Measurements from ENCODE around the gene ZDHHC11B. TPM values are rescaled to one million over a fixed set of nuclear protein-coding genes. Genes with fewer than 3 reads are reported as not detected.
"Not testable (repeated sequence)": the region's sequence is repeated elsewhere in the genome, so short reads cannot be mapped to it uniquely, and the experiment has no call there.

The ZDHHC11B gene
- total and polyA plus RNA-seq, 2 donors, result 0.71 to 2.2 TPM

DNA sequence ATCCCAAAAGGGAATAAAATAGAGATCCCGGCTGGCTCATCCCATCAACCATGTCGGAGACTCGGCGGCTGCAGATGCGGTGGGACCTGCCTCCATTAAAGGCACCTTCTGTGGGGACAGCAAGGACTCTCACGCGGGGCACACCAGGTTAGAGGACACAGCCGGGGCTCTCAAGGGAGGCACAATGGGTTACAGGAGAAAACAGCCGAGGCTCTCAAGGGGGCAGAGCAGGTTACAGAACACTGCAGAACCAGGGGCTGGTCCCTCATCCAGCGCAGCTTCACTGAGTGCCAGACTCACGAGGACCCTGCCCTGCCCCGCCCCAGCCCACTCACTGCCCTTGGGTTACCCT lies 98.4 kb downstream of the ZDHHC11B start:
- not testable (repeated sequence) for H3K27me3 ChIP-seq (ENCODE audit: control insufficient read depth in 2 of 2, insufficient read depth in 1 of 2, low read length in 1 of 2); H3K27ac ChIP-seq (ENCODE audit: low read depth in 1 of 2, low read length in 1 of 2); H3K4me1 ChIP-seq (ENCODE audit: control insufficient read depth in 2 of 2, insufficient read depth in 2 of 2, low read length in 2 of 2); H3K4me3 ChIP-seq (ENCODE audit: low read length in 2 of 2); H3K36me3 ChIP-seq (ENCODE audit: control insufficient read depth in 2 of 2, insufficient read depth in 2 of 2, low read length in 1 of 2); DNase-seq (ENCODE audit: low read depth in 6 of 9, low spot score in 9 of 9); H3K9me3 ChIP-seq (ENCODE audit: control insufficient read depth in 2 of 2, insufficient read depth in 1 of 2, low read length in 1 of 2)
- 93% methylated on average over 12 of the region's 12 CpGs for WGBS

DNA sequence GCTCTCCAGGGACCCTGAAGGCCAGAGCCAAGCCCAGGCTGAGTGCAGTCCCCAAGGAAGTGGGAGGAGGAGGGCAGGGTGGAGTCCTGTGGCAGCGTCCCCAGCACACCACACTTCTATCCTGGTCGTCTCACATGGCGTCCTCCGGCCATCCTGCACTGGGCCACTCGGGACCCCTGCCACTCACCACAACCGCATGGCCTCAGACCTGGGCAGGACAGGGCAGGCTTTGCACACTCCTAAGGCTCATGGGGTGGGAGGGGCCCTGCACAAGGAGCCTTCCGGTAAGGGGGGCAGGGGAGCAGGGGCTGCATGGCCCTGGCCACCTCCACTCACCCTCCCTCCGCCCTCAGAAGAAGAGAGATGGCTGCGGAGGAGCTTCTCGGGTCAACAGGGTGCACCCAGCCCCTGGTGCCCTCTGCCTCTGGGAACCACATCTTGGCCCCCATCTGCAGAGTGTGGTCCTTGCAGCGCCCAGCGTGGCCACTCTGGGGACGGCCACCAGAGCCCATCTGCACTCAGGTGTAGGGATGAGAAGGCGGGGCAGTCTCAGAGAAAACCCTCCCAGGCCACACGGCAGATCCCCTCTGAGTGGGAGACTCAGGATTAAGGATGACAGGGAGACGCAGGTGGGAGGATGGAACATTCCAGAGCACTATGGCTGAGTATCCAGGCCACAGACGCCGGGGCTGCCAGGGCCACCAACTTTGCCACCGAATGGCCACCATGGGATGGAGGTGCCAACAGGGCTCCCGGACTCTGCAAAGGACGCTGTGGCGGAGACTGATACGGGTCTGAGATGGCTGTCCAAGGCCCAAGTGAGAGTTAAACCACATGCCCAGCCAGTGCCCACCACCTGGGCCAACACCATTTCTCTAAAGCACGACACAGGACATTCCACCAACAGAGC lies 99.0 kb downstream of the ZDHHC11B start:
- no peaks in the 10 kb centered on the region for H3K27me3 ChIP-seq (ENCODE audit: control insufficient read depth in 2 of 2, insufficient read depth in 1 of 2, low read length in 1 of 2)
- H3K9me3 ChIP-seq (ENCODE audit: control insufficient read depth in 2 of 2, insufficient read depth in 1 of 2, low read length in 1 of 2), result no peaks in the 10 kb centered on the region
- H3K36me3 ChIP-seq (ENCODE audit: control insufficient read depth in 2 of 2, insufficient read depth in 2 of 2, low read length in 1 of 2), result no peaks in the 10 kb centered on the region
- 88% methylated on average over 24 of the region's 24 CpGs for WGBS
- DNase-seq (ENCODE audit: low read depth in 6 of 9, low spot score in 9 of 9), result no peak
- H3K4me3 ChIP-seq (ENCODE audit: low read length in 2 of 2), result no peak overlapping the region
- no peaks in the 10 kb centered on the region for H3K4me1 ChIP-seq (ENCODE audit: control insufficient read depth in 2 of 2, insufficient read depth in 2 of 2, low read length in 2 of 2)
- no peak overlapping the region for H3K27ac ChIP-seq (ENCODE audit: low read depth in 1 of 2, low read length in 1 of 2)

DNA sequence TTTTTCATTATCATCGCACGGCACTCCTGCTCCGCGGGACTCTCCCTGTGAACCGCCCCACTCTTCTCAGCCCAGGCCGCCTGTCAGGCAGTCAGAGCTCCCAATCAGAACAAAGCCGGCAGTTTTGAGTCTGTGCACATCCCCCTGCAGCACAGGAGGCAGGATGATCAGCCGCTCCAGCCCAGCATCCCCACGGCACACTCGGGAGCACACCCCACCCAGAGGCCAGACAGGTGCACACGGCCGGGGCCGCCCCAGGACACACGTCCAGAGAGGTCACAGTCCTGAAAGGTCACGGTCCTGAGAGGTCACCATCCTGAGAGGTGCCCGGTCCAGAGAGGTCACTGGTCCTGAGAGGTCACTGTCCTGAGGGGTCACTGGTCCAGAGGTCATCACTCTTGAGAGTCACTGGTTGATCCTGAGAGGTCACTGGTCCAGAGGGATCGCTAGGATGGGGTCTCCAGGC lies 99.7 kb downstream of the ZDHHC11B start:
- H3K9me3 ChIP-seq (ENCODE audit: control insufficient read depth in 2 of 2, insufficient read depth in 1 of 2, low read length in 1 of 2), result no peaks in the 10 kb centered on the region
- no peak for DNase-seq (ENCODE audit: low read depth in 6 of 9, low spot score in 9 of 9)
- H3K27ac ChIP-seq (ENCODE audit: low read depth in 1 of 2, low read length in 1 of 2), result no peak overlapping the region
- no peaks in the 10 kb centered on the region for H3K27me3 ChIP-seq (ENCODE audit: control insufficient read depth in 2 of 2, insufficient read depth in 1 of 2, low read length in 1 of 2)
- no peaks in the 10 kb centered on the region for H3K4me1 ChIP-seq (ENCODE audit: control insufficient read depth in 2 of 2, insufficient read depth in 2 of 2, low read length in 2 of 2)
- 85% methylated on average over 17 of the region's 17 CpGs for WGBS
- no peaks in the 10 kb centered on the region for H3K36me3 ChIP-seq (ENCODE audit: control insufficient read depth in 2 of 2, insufficient read depth in 2 of 2, low read length in 1 of 2)
- H3K4me3 ChIP-seq (ENCODE audit: low read length in 2 of 2), result no peak overlapping the region

DNA sequence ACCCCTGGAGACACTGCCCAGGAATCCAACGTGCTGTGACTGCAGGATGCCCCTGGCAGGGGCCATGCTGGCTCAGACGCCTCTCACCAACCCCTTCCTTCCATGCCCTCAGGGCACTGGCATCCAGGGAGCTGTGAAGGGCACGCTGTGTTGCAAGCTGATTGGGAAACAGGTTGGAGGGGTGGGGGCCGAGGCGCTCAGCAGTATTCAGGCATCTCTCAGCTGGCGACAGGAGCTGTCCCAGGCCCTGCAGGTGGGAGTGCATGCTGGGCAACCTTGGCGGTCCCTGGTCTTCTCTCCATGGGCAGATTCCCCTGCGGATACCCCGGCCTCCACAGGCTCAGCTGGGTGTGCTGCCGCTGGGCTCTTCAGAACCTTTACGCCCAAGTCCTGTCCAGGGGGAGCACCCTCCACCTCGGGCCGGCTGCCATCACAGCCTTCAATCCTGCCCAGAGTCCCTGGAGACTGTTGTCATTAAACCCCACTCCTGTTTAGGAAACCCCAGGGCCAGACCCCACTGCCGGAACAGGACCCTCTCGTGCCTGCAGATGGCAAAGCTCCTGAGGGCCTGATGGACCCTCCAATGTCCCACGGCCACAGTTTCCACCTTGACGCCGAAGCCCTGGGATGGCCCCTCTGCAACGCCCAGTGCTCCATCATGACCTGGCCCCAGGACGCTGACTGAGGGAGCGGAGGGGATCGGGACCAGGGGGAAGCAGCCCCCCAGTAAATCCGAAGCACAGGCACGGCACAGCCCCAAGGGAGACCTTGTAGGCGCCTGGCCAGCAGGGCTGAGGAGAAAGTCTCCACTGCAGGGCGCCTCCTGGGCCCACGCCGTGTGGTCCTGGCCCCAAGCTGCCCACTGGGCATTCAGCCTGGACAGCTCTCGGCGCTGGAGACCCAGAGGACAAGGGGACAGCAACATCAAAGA lies 100.7 kb downstream of the ZDHHC11B start:
- Histone ChIP-seq H3K4me3 (ENCODE audit: low read length in 2 of 2) (no peak overlapping the region), H3K36me3 (ENCODE audit: control insufficient read depth in 2 of 2, insufficient read depth in 2 of 2, low read length in 1 of 2) (no peaks in the 10 kb centered on the region), H3K27me3 (ENCODE audit: control insufficient read depth in 2 of 2, insufficient read depth in 1 of 2, low read length in 1 of 2) (no peaks in the 10 kb centered on the region), H3K9me3 (ENCODE audit: control insufficient read depth in 2 of 2, insufficient read depth in 1 of 2, low read length in 1 of 2) (no peaks in the 10 kb centered on the region), H3K27ac (ENCODE audit: low read depth in 1 of 2, low read length in 1 of 2) (no peak overlapping the region), H3K4me1 (ENCODE audit: control insufficient read depth in 2 of 2, insufficient read depth in 2 of 2, low read length in 2 of 2) (no peaks in the 10 kb centered on the region)
- WGBS, result 87% methylated on average over 30 of the region's 30 CpGs
- DNase-seq (ENCODE audit: low read depth in 6 of 9, low spot score in 9 of 9), result no peak

DNA sequence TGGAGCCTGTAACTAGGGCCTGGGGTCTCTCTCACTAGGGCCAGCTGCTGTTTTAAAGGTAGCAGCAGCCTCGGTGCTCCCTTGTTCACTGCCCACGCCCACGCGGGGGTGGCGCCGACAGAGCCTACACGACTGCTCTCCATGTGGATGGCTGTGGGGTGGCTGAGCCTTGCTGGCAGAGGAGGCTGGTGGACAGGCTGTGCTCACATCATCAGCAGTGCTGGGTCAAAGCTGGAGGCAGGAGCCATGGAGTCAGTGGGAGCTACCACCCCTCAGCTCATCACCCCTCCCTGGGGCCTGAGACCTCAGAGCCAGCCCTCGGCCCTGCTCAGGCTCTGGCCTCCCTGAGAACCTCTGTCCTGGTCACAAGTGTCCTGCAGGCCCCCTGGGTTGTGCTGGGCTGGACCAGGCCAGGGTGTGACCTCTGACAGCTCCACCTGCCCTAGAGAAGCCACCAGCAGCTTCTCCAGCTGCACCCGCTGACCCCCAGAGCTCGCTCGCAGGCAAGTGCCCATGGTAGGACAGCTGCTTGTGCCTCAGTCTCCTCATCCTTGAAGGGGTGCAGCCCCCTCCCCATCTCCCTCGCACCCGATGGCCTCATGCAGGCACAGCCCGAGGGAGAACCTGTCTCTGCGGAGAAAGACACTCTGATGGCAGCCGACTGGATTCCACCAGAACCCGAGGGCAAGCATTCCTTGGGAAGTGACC lies 101.7 kb downstream of the ZDHHC11B start:
- H3K4me1 ChIP-seq (ENCODE audit: control insufficient read depth in 2 of 2, insufficient read depth in 2 of 2, low read length in 2 of 2); H3K36me3 ChIP-seq (ENCODE audit: control insufficient read depth in 2 of 2, insufficient read depth in 2 of 2, low read length in 1 of 2); H3K27me3 ChIP-seq (ENCODE audit: control insufficient read depth in 2 of 2, insufficient read depth in 1 of 2, low read length in 1 of 2); DNase-seq (ENCODE audit: low read depth in 6 of 9, low spot score in 9 of 9); H3K27ac ChIP-seq (ENCODE audit: low read depth in 1 of 2, low read length in 1 of 2); H3K4me3 ChIP-seq (ENCODE audit: low read length in 2 of 2); H3K9me3 ChIP-seq (ENCODE audit: control insufficient read depth in 2 of 2, insufficient read depth in 1 of 2, low read length in 1 of 2): not testable (repeated sequence)
- WGBS, result 92% methylated on average over 17 of the region's 17 CpGs

DNA sequence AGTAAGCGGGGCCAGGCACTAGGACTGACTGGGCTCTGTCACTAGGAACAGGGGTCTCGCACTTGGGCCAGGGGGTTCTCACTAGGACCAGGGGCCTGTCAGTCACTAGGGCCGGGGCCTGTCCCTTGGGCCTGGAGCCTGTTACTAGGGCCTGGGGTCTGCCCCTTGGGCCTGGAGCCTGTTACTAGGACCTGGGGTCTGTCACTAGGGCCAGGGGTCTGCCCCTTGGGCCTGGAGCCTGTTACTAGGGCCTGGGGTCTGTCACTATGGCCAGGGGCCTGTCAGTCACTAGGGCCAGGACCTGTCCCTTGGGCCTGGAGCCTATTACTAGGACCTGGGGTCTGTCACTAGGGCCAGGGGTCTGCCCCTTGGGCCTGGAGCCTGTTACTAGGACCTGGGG lies 102.3 kb downstream of the ZDHHC11B start:
- not testable (repeated sequence) for H3K4me1 ChIP-seq (ENCODE audit: control insufficient read depth in 2 of 2, insufficient read depth in 2 of 2, low read length in 2 of 2); DNase-seq (ENCODE audit: low read depth in 6 of 9, low spot score in 9 of 9); H3K27me3 ChIP-seq (ENCODE audit: control insufficient read depth in 2 of 2, insufficient read depth in 1 of 2, low read length in 1 of 2); H3K4me3 ChIP-seq (ENCODE audit: low read length in 2 of 2); H3K9me3 ChIP-seq (ENCODE audit: control insufficient read depth in 2 of 2, insufficient read depth in 1 of 2, low read length in 1 of 2); H3K36me3 ChIP-seq (ENCODE audit: control insufficient read depth in 2 of 2, insufficient read depth in 2 of 2, low read length in 1 of 2); H3K27ac ChIP-seq (ENCODE audit: low read depth in 1 of 2, low read length in 1 of 2)
- WGBS, result 92% methylated on average over 2 of the region's 3 CpGs

DNA sequence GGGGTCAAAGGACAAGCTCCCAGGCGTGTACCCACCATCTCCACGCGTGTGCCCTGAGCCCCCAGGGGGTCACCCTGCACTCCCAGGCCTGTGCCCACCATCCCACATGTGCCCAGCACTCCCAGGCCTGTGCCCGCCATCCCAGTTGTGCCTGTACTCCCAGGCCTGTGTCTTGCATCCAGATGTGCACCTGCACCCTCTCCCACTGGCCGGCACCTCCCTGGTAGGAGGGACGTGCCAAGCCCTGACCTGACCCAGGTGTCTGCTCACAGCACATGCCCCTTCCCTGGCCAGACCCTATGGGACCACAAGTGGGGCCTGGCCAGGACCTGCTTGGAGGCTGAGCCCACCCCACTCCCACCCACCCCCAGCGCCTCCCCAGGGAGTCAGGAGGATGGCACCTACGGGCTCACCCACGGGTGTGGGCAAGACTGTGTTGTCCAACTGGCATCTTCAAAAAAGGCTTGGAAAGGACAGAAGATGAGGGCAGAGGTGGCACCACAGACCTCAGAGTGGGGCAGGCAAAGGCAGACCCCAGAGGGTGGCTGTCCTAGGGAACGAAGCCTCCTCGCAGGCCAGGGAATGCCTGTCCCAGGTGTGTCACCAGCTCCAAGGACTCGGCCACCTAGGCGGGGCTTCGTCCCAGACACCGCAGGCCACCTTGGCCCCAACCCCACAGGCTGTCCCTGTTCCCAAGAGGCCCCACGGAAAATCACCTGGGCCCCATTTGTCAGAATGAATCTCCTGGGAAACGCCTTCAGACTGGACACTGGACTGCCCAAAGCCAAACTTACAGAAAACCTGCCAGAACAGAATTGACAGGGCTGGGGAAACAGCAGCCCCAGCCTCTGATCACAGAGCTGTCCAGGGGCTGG lies 103.0 kb downstream of the ZDHHC11B start:
- not testable (repeated sequence) for H3K4me3 ChIP-seq (ENCODE audit: low read length in 2 of 2); H3K27ac ChIP-seq (ENCODE audit: low read depth in 1 of 2, low read length in 1 of 2); H3K4me1 ChIP-seq (ENCODE audit: control insufficient read depth in 2 of 2, insufficient read depth in 2 of 2, low read length in 2 of 2); DNase-seq (ENCODE audit: low read depth in 6 of 9, low spot score in 9 of 9); H3K27me3 ChIP-seq (ENCODE audit: control insufficient read depth in 2 of 2, insufficient read depth in 1 of 2, low read length in 1 of 2); H3K9me3 ChIP-seq (ENCODE audit: control insufficient read depth in 2 of 2, insufficient read depth in 1 of 2, low read length in 1 of 2); H3K36me3 ChIP-seq (ENCODE audit: control insufficient read depth in 2 of 2, insufficient read depth in 2 of 2, low read length in 1 of 2)
- WGBS, result 94% methylated on average over 17 of the region's 17 CpGs

DNA sequence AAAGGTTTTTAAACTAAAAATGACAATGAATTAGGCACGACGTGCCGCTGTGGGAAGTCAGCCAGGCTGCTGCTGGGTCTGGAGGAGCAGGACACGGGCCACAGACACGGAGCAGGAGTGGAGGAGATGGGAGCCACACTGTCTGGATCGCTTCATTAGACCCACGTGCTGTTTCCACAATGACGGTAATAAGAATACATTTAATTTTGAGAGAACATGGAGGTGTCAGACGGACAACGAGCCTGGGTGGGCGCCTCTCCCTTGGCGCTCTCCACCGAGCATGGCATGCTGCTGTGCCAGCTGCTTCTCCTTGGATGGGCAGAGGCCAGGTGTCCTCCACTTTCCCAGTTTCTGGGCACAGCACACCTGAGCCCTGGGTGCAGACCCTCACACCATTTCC lies 103.7 kb downstream of the ZDHHC11B start:
- 89% methylated on average over 13 of the region's 13 CpGs for WGBS
- not testable (repeated sequence) for H3K4me1 ChIP-seq (ENCODE audit: control insufficient read depth in 2 of 2, insufficient read depth in 2 of 2, low read length in 2 of 2); H3K27me3 ChIP-seq (ENCODE audit: control insufficient read depth in 2 of 2, insufficient read depth in 1 of 2, low read length in 1 of 2); H3K4me3 ChIP-seq (ENCODE audit: low read length in 2 of 2); H3K27ac ChIP-seq (ENCODE audit: low read depth in 1 of 2, low read length in 1 of 2); H3K36me3 ChIP-seq (ENCODE audit: control insufficient read depth in 2 of 2, insufficient read depth in 2 of 2, low read length in 1 of 2); DNase-seq (ENCODE audit: low read depth in 6 of 9, low spot score in 9 of 9); H3K9me3 ChIP-seq (ENCODE audit: control insufficient read depth in 2 of 2, insufficient read depth in 1 of 2, low read length in 1 of 2)
